ENCODE results near the gene ZNF580. TPM values are rescaled to one million over a fixed set of nuclear protein-coding genes. Genes with fewer than 3 reads are reported as not detected.

ZNF580 gene
- total RNA-seq, 1 experiment from 2014 or later: 15.2 TPM

DNA sequence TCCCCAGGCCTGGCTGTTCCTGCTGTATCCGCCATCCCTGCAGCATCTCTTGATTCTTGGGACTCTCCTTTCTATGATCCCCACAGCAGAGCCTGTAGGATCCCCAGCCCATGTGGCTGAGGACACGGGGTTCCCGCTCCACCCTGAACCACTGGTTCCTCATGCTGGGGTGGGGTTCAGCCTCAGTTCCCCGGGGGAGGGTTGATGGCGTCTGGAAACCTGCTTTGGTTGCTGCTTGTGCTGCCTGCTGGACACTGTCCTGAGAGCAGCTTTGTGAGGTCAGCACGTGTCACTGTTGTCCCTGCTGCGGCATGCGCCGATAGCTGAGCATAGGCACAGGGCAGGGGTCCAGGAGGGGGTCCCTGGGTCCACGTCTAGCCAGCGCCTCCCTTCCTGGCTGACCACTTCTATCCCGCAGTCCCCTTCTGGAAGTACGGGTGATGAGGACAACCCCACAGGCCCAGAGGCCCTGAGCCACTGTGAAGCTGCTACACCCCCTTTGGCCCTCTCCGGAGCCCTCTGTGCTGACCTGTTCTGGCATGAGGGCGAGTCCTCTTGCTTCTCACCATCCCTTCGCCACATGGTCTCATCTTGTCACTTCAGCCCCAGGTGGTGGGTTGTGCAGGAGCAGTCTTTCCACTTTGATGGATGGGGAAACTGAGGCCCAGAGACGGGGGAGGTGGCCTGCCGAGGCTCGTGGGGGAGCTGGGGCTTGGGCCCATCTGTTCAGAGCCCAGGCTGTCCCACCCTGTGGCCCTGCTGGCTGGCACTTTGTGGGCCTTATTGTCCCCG is 39.7 kb downstream of the ZNF580 start:
- intact Hi-C loops (cut with micrococcal nuclease): no loop called here
- Histone ChIP-seq H3K9ac (ENCODE audit: low read length) (no peak overlapping the region), H3K36me3 (ENCODE audit: low read depth, low read length) (peaks cover 45% of the 10 kb centered on the region)

DNA sequence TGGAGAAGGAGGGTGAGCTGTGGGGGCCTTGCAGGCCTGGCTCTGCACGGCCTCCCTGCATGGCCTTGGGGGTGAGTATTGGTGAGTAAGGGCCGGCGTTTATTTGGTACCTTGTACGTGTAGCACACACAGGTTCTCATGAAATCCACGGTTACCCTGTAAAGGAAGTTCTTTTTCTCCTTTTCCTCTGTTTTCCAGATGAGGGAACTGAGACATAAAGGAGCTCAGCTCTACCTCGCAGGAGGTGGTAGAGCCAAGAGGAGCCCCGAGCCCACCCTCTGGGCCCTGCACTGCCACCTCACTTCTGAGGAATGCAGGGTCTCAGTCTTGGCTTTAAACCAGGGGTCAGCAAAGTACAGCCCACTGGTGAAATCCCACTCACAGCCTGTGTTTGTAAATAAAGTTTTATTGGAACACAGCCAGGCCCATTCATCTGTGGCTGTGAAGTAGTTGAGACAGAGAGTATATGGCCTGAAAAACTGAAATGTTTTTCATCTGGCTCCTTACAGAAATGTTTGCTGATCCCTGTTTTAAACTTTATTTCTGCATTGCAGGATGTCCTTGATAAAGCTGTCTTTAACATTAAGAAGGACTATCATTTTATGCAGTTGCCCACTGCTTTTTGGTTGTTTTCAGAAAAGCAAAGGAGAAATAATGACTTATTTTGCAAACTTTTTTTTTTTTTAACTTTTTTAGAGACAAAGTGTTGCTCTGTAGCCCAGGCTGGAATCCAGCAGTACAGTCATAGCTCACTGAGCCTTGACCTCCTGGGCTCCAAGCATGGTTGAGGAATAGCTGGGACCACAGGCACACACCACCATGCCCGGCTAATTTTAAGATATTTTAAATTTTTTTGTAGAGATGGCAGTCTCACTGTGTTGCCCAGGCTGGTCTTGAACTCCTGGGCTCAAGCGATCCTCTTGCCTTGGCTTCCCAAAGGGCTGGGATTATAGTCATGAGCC is 40.6 kb downstream of the ZNF580 start:
- no peak for TF ChIP-seq EZH2phosphoT487 (IDR thresholded peaks at IDR 0.05; ENCODE audit: borderline replicate concordance, low read length)
- TF ChIP-seq, protein P1, sequence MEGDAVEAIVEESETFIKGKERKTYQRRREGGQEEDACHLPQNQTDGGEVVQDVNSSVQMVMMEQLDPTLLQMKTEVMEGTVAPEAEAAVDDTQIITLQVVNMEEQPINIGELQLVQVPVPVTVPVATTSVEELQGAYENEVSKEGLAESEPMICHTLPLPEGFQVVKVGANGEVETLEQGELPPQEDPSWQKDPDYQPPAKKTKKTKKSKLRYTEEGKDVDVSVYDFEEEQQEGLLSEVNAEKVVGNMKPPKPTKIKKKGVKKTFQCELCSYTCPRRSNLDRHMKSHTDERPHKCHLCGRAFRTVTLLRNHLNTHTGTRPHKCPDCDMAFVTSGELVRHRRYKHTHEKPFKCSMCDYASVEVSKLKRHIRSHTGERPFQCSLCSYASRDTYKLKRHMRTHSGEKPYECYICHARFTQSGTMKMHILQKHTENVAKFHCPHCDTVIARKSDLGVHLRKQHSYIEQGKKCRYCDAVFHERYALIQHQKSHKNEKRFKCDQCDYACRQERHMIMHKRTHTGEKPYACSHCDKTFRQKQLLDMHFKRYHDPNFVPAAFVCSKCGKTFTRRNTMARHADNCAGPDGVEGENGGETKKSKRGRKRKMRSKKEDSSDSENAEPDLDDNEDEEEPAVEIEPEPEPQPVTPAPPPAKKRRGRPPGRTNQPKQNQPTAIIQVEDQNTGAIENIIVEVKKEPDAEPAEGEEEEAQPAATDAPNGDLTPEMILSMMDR (conservative IDR thresholded peaks at IDR 0.05; ENCODE audit: low read depth, low read length): no peak
- no peak for TF ChIP-seq EZH2 (IDR thresholded peaks at IDR 0.05; ENCODE audit: low read length, unreplicated experiment)
- BruUV-seq (replicated peaks): no TSS peak

More for the DNA sequence above, 39.7 kb downstream of the ZNF580 start:
- TF ChIP-seq, protein P1 (conservative IDR thresholded peaks at IDR 0.05; ENCODE audit: low read depth, low read length): no peak
- no peak for TF ChIP-seq EZH2 (IDR thresholded peaks at IDR 0.05; ENCODE audit: low read length, unreplicated experiment)
- TF ChIP-seq EZH2phosphoT487 (IDR thresholded peaks at IDR 0.05; ENCODE audit: borderline replicate concordance, low read length): no peak
- CTCF ChIA-PET: no interaction called here
- Histone ChIP-seq H3K9me2 (replicated peaks; ENCODE audit: low read length) (no peaks in the 10 kb centered on the region), H3K27me3 (ENCODE audit: low read length) (no peaks in the 10 kb centered on the region), H3K79me2 (ENCODE audit: low read length) (peaks cover 89% of the 10 kb centered on the region), H3K27ac (ENCODE audit: low read length) (peak overlapping the region; percentile 69), H2AFZ (ENCODE audit: low read length) (no peak overlapping the region), H3K4me2 (ENCODE audit: low read length) (peak overlapping the region; percentile 55), H3K4me3 (ENCODE audit: low read length) (no peak overlapping the region), H4K20me1 (ENCODE audit: low read length) (peaks cover 48% of the 10 kb centered on the region), H3F3A (ENCODE audit: low read length, unreplicated experiment) (no peaks in the 10 kb centered on the region), H3K9me3 (ENCODE audit: low read length) (no peaks in the 10 kb centered on the region), H3K4me1 (ENCODE audit: insufficient read depth, low read length) (peaks cover 29% of the 10 kb centered on the region)
- no TSS peak for BruUV-seq (replicated peaks)
- ATAC-seq (no peak), DNase-seq (no peak)
- POLR2A ChIA-PET (ENCODE audit: unreplicated experiment): interaction anchor here (0.6 kb wide), 1 partner anchor 9 kb away, joined by 3 read pairs; no protein-coding TSS in a partner anchor

More for the DNA sequence above, 40.6 kb downstream of the ZNF580 start:
- no peaks in the 10 kb centered on the region for H3K9me2 ChIP-seq (replicated peaks; ENCODE audit: low read length)
- DNase-seq (no peak), ATAC-seq (no peak)
- no peak overlapping the region for H2AFZ ChIP-seq (ENCODE audit: low read length)
- H3K27me3 ChIP-seq (ENCODE audit: low read length): no peaks in the 10 kb centered on the region
- H3K9ac ChIP-seq (ENCODE audit: low read length): no peak overlapping the region
- no peaks in the 10 kb centered on the region for H3F3A ChIP-seq (ENCODE audit: low read length, unreplicated experiment)
- peaks cover 29% of the 10 kb centered on the region for H3K4me1 ChIP-seq (ENCODE audit: insufficient read depth, low read length)
- POLR2A ChIA-PET (ENCODE audit: unreplicated experiment): interaction anchor here (0.6 kb wide), 1 partner anchor 9 kb away, joined by 3 read pairs; no protein-coding TSS in a partner anchor
- intact Hi-C loops (cut with micrococcal nuclease): no loop called here
- H3K27ac ChIP-seq (ENCODE audit: low read length): no peak overlapping the region
- CTCF ChIA-PET: interaction anchor here (0.5 kb wide), 1 partner anchor 525 kb away, joined by 5 read pairs; no protein-coding TSS in a partner anchor
- H3K4me2 ChIP-seq (ENCODE audit: low read length): no peak overlapping the region
- no peak overlapping the region for H3K4me3 ChIP-seq (ENCODE audit: low read length)
- H3K36me3 ChIP-seq (ENCODE audit: low read depth, low read length): peaks cover 52% of the 10 kb centered on the region
- peaks cover 43% of the 10 kb centered on the region for H4K20me1 ChIP-seq (ENCODE audit: low read length)
- no peaks in the 10 kb centered on the region for H3K9me3 ChIP-seq (ENCODE audit: low read length)
- peaks cover 88% of the 10 kb centered on the region for H3K79me2 ChIP-seq (ENCODE audit: low read length)
